NB4 (cell line): ENCODE results near the gene NRCAM.
A peak's percentile ranks its signal among the peaks of the same experiment; 100 is the strongest.

Source experiments
- MYC ChIP-seq: IDR thresholded peaks from 2 replicates; pipeline ENCODE4 v1.6.1; 2011; ENCODE audit warnings: low read depth, low read length
- POLR2A ChIP-seq: IDR thresholded peaks from 2 replicates; pipeline ENCODE4 v1.6.1; 2011; ENCODE audit warnings: mild to moderate bottlenecking; ENCODE audit not compliant: insufficient read length; ENCODE audit errors: extremely low read depth
- TF ChIP-seq, protein P1 (sequence below): IDR thresholded peaks from one replicate; pipeline ENCODE4 v1.5.1; 2012; ENCODE audit warnings: low read depth, low read length
- TF ChIP-seq, protein P2 (sequence below): IDR thresholded peaks from 2 replicates; pipeline ENCODE4 v1.6.1; 2011; ENCODE audit warnings: low read depth, low read length

DNA sequence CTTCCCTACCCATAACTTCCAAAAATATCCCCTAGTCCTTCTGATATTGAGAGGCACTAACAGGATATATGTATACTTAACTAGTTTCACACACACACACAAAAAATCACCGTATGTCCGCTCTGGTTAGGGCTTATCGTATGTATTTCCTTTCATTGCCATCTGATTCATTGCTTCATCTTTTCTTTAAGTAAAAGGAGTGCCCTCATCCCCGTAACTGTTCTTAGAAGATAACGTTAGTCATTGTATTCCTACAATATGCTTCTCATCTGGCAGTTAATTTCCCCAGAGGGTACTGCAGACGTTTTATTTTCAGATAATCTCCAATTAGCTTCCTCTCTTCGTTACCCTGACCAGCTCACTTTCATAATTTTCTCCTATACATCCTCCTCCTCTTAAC is 37.3 kb downstream of the NRCAM start:
- TF ChIP-seq, protein P1, sequence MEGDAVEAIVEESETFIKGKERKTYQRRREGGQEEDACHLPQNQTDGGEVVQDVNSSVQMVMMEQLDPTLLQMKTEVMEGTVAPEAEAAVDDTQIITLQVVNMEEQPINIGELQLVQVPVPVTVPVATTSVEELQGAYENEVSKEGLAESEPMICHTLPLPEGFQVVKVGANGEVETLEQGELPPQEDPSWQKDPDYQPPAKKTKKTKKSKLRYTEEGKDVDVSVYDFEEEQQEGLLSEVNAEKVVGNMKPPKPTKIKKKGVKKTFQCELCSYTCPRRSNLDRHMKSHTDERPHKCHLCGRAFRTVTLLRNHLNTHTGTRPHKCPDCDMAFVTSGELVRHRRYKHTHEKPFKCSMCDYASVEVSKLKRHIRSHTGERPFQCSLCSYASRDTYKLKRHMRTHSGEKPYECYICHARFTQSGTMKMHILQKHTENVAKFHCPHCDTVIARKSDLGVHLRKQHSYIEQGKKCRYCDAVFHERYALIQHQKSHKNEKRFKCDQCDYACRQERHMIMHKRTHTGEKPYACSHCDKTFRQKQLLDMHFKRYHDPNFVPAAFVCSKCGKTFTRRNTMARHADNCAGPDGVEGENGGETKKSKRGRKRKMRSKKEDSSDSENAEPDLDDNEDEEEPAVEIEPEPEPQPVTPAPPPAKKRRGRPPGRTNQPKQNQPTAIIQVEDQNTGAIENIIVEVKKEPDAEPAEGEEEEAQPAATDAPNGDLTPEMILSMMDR = no peak
- TF ChIP-seq MYC (peak; percentile 57; the same call in 1 of the 2 replicates), POLR2A (no peak)
- TF ChIP-seq, protein P2, sequence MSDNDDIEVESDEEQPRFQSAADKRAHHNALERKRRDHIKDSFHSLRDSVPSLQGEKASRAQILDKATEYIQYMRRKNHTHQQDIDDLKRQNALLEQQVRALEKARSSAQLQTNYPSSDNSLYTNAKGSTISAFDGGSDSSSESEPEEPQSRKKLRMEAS = 0 out of 2 replicates have a peak, but pooled peaks have one; percentile 7
